DOHH2 (cell line): ENCODE data around the gene LAMC1.

Experiments used
- H3F3A ChIP-seq: fragments of 200-600 bp; sonication (generic), shearing (Covaris generic); 2 replicates; pipeline ENCODE4 v1.6.0; 2016; ENCODE audit warnings: antibody characterized with exemption, mild to moderate bottlenecking; ENCODE audit not compliant: control insufficient read depth, insufficient read depth
- H3K27ac ChIP-seq: fragments of 200-600 bp; sonication (generic); 2 replicates; pipeline ENCODE4 v1.5.1; 2014; ENCODE audit warnings: low read depth, mild to moderate bottlenecking, low read length, moderate library complexity
- H3K27me3 ChIP-seq: fragments of 200-600 bp; sonication (generic); 2 replicates; pipeline ENCODE4 v1.6.1; 2014; ENCODE audit warnings: mild to moderate bottlenecking, low read length, mixed read lengths; ENCODE audit not compliant: control insufficient read depth
- H3K36me3 ChIP-seq: fragments of 200-600 bp; sonication (generic); 2 replicates; pipeline ENCODE4 v1.6.1; 2014; ENCODE audit warnings: mild to moderate bottlenecking, low read length, moderate library complexity, mixed read lengths; ENCODE audit not compliant: control insufficient read depth
- H3K4me1 ChIP-seq: fragments of 200-600 bp; sonication (generic); 2 replicates; pipeline ENCODE4 v1.6.1; 2014; ENCODE audit warnings: mild to moderate bottlenecking, low read length, mixed read lengths; ENCODE audit not compliant: control insufficient read depth
- H3K4me2 ChIP-seq: fragments of 200-600 bp; sonication (generic); 2 replicates; pipeline ENCODE4 v1.6.0; 2014; ENCODE audit warnings: mild to moderate bottlenecking, low read length, moderate library complexity
- H3K4me3 ChIP-seq: fragments of 200-600 bp; sonication (generic); 2 replicates; pipeline ENCODE4 v1.5.1; 2014; ENCODE audit warnings: mild to moderate bottlenecking, low read length, mixed read lengths
- H3K79me2 ChIP-seq: fragments of 200-600 bp; sonication (generic); 2 replicates; pipeline ENCODE4 v1.6.1; 2014; ENCODE audit warnings: mild to moderate bottlenecking, low read length, mixed read lengths; ENCODE audit not compliant: control insufficient read depth
- H3K9me2 ChIP-seq: fragments of 200-600 bp; sonication (generic); replicated peaks from 2 replicates; pipeline ENCODE4 v1.6.1; 2014; ENCODE audit warnings: mild to moderate bottlenecking, low read length, mixed read lengths; ENCODE audit not compliant: control insufficient read depth
- H3K9me3 ChIP-seq: fragments of 200-600 bp; sonication (generic); 2 replicates; pipeline ENCODE4 v1.6.1; 2014; ENCODE audit warnings: antibody characterized with exemption, low read length, mixed read lengths; ENCODE audit not compliant: control insufficient read depth, insufficient read depth
- H4K20me1 ChIP-seq: fragments of 200-600 bp; sonication (generic); 2 replicates; pipeline ENCODE4 v1.6.0; 2014; ENCODE audit warnings: low read depth, mild to moderate bottlenecking, antibody characterized with exemption, low read length, moderate library complexity; ENCODE audit not compliant: control insufficient read depth, insufficient read depth
- EZH2phosphoT487 ChIP-seq: fragments of 200-600 bp; sonication (generic); IDR thresholded peaks from 2 replicates; pipeline ENCODE4 v1.6.1; 2017; ENCODE audit warnings: borderline replicate concordance, mild to moderate bottlenecking, antibody characterized with exemption, low read length, moderate library complexity, mixed read lengths
- TF ChIP-seq, protein P1 (sequence below): fragments of 200-600 bp; sonication (generic); IDR thresholded peaks from one replicate; pipeline ENCODE4 v1.5.1; 2014; ENCODE audit warnings: antibody characterized with exemption, mild to moderate bottlenecking, low read depth, low read length; ENCODE audit not compliant: poor library complexity, severe bottlenecking

The LAMC1 gene

DNA sequence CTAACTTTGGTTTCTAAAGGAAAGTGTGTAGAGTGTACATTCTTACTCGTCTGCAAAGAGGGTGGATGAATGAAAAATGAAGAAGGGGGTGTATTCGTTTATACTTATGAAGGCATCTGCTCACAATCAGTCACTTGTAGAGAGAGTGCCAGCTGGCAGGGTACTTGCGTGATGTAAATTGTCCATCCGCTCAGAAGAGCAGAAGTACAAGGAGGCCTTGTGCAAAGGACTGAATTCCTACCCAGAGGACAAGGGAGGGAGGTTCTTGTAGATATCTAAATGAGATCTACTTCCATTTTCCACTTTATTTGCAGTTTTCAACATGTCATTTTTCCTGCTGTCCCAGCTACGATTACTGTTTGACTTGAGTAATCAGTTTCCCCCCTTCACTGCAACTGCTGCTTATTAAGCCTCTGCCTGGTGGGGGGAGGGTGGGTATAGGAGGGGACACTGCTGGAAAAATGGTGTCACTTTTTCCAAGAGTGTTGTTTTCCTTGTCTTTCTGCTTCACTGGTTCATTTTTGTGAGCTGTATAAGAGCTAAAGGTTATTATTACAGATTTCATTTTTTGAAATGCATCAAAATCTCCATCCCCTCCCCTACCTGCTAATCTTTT is 67.3 kb downstream of the LAMC1 start:
- Histone ChIP-seq H4K20me1 (no peaks in the 10 kb centered on the region), H3K36me3 (no peaks in the 10 kb centered on the region), H3K27ac (no peak overlapping the region), H3K79me2 (no peaks in the 10 kb centered on the region), H3K4me1 (peaks cover 25% of the 10 kb centered on the region), H3F3A (0 out of 2 replicates have a peak, but pooled peaks cover 3% of the 10 kb centered on the region), H3K4me2 (no peak overlapping the region), H3K27me3 (no peaks in the 10 kb centered on the region), H3K4me3 (no peak overlapping the region), H3K9me2 (no peaks in the 10 kb centered on the region), H3K9me3 (no peaks in the 10 kb centered on the region)
- no peak for TF ChIP-seq EZH2phosphoT487
- TF ChIP-seq, protein P1, sequence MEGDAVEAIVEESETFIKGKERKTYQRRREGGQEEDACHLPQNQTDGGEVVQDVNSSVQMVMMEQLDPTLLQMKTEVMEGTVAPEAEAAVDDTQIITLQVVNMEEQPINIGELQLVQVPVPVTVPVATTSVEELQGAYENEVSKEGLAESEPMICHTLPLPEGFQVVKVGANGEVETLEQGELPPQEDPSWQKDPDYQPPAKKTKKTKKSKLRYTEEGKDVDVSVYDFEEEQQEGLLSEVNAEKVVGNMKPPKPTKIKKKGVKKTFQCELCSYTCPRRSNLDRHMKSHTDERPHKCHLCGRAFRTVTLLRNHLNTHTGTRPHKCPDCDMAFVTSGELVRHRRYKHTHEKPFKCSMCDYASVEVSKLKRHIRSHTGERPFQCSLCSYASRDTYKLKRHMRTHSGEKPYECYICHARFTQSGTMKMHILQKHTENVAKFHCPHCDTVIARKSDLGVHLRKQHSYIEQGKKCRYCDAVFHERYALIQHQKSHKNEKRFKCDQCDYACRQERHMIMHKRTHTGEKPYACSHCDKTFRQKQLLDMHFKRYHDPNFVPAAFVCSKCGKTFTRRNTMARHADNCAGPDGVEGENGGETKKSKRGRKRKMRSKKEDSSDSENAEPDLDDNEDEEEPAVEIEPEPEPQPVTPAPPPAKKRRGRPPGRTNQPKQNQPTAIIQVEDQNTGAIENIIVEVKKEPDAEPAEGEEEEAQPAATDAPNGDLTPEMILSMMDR: no peak

DNA sequence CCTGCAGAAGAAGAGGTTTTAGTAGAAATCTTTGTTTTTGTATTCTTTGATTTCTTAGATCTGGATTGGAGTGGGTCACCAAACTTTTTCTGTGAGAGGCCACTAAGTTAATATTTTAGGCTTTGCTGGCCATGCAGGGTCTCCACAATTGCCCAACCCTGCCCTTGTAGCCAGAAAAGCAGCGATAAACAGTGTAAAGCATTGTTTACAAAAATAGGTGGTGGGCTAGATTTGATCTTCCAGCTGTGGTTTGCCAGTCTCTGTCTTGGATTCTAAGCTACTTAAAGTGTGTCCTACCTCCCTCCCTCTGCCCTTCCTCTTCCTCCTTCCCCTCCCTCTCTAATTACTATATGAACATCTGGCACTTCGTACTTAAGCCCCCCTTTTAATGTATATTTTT is 68.0 kb downstream of the LAMC1 start:
- no peaks in the 10 kb centered on the region for H4K20me1 ChIP-seq
- no peaks in the 10 kb centered on the region for H3F3A ChIP-seq
- no peak overlapping the region for H3K4me3 ChIP-seq
- H3K9me2 ChIP-seq: no peaks in the 10 kb centered on the region
- no peaks in the 10 kb centered on the region for H3K9me3 ChIP-seq
- H3K4me1 ChIP-seq: peaks cover 25% of the 10 kb centered on the region
- H3K36me3 ChIP-seq: no peaks in the 10 kb centered on the region
- TF ChIP-seq EZH2phosphoT487: no peak
- TF ChIP-seq, protein P1: no peak
- H3K27me3 ChIP-seq: no peaks in the 10 kb centered on the region
- H3K79me2 ChIP-seq: no peaks in the 10 kb centered on the region
- H3K27ac ChIP-seq: no peak overlapping the region
- H3K4me2 ChIP-seq: peak overlapping the region; percentile 7; the same call in 1 of the 2 replicates

DNA sequence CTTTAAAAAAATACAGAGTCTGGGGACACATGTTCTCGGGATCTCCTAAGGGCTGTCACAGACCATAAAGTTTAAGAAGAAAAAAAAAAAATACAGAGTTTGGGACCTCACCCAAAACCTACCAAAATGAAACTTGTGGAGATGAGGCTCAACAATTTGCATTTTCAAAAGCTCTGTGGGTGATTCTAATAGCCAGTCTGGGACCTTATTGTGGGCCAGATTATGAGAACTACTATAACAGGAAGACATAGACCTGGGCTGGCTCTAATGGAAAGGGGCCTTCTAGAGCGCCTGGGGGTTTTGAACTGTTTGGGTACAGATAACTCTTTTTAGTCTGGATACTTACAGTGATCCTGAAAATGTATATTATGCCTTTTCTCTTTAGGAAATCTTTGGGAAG is 69.1 kb downstream of the LAMC1 start:
- no peaks in the 10 kb centered on the region for H3K27me3 ChIP-seq
- H3K9me3 ChIP-seq: no peaks in the 10 kb centered on the region
- no peak overlapping the region for H3K4me2 ChIP-seq
- H3F3A ChIP-seq: no peaks in the 10 kb centered on the region
- H3K36me3 ChIP-seq: no peaks in the 10 kb centered on the region
- H3K4me1 ChIP-seq: peaks cover 25% of the 10 kb centered on the region
- H4K20me1 ChIP-seq: no peaks in the 10 kb centered on the region
- H3K27ac ChIP-seq: no peak overlapping the region
- H3K79me2 ChIP-seq: no peaks in the 10 kb centered on the region
- H3K9me2 ChIP-seq: no peaks in the 10 kb centered on the region
- no peak overlapping the region for H3K4me3 ChIP-seq
- no peak for TF ChIP-seq EZH2phosphoT487
- TF ChIP-seq, protein P1: no peak
